GM23338 (cell line): ENCODE measurements around the gene GCDH. TPM values are rescaled to one million over a fixed set of nuclear protein-coding genes. Genes with fewer than 3 reads are reported as not detected.

ENCODE experiments used
- ATAC-seq: fragments of 200-7000 bp; cut with Tn5 transposase; 3 replicates; pipeline ENCODE4 v1.9.1; 2020
- DNase-seq: peaks from one replicate; pipeline ENCODE4 v3.0.0-alpha.2; 2015; ENCODE audit warnings: low spot score
- H2AFZ ChIP-seq: fragments of 200-600 bp; sonication (generic); 2 replicates; pipeline ENCODE4 v1.8.0; 2016; ENCODE audit warnings: antibody characterized with exemption, mild to moderate bottlenecking, moderate library complexity
- H3F3A ChIP-seq: fragments of 200-600 bp; sonication (generic); replicated peaks from 2 replicates; pipeline ENCODE4 v1.8.0; 2017; ENCODE audit warnings: antibody characterized with exemption, mixed run types, low read depth
- H3K27ac ChIP-seq: fragments of 200-600 bp; sonication (generic); 2 replicates; pipeline ENCODE4 v1.6.1; 2016; ENCODE audit warnings: low read depth
- H3K27me3 ChIP-seq: fragments of 200-600 bp; sonication (generic); 2 replicates; pipeline ENCODE4 v1.8.0; 2016; ENCODE audit warnings: mild to moderate bottlenecking, mixed run types, moderate library complexity; ENCODE audit not compliant: insufficient read depth
- H3K36me3 ChIP-seq: fragments of 200-600 bp; sonication (generic); 2 replicates; pipeline ENCODE4 v1.8.0; 2016; ENCODE audit warnings: mild to moderate bottlenecking; ENCODE audit not compliant: insufficient read depth
- H3K4me1 ChIP-seq: fragments of 200-600 bp; sonication (generic); 2 replicates; pipeline ENCODE4 v1.8.0; 2016; ENCODE audit warnings: mild to moderate bottlenecking, moderate library complexity; ENCODE audit not compliant: insufficient read depth
- H3K4me2 ChIP-seq: fragments of 200-600 bp; sonication (generic); 2 replicates; pipeline ENCODE4 v1.7.1; 2017; ENCODE audit warnings: mixed run types
- H3K4me3 ChIP-seq: fragments of 200-600 bp; sonication (generic); 2 replicates; pipeline ENCODE4 v1.6.1; 2016; ENCODE audit warnings: mixed run types
- H3K79me2 ChIP-seq: fragments of 200-600 bp; sonication (generic); replicated peaks from 2 replicates; pipeline ENCODE4 v1.8.0; 2017; ENCODE audit warnings: mild to moderate bottlenecking; ENCODE audit not compliant: insufficient read depth
- H3K9me2 ChIP-seq: fragments of 200-600 bp; sonication (generic); 2 replicates; pipeline ENCODE4 v1.8.0; 2017; ENCODE audit not compliant: insufficient read depth
- H4K20me1 ChIP-seq: fragments of 200-600 bp; sonication (generic); replicated peaks from 2 replicates; pipeline ENCODE4 v1.8.0; 2017; ENCODE audit warnings: mild to moderate bottlenecking; ENCODE audit not compliant: insufficient read depth
- H3K27ac Mint-ChIP-seq: 2 replicates; pipeline ENCODE4 v1.8.0; 2020; ENCODE audit warnings: inconsistent platforms, mild to moderate bottlenecking, moderate library complexity, mixed read lengths
- H3K27me3 Mint-ChIP-seq: 3 replicates; pipeline ENCODE4 v1.8.0; 2022; ENCODE audit warnings: low read depth, mild to moderate bottlenecking, moderate library complexity, mixed read lengths, inconsistent platforms; ENCODE audit not compliant: insufficient read depth, poor library complexity
- H3K36me3 Mint-ChIP-seq: 3 replicates; pipeline ENCODE4 v1.8.0; 2021; ENCODE audit warnings: low read depth, mild to moderate bottlenecking, inconsistent platforms, moderate library complexity, mixed read lengths
- H3K4me1 Mint-ChIP-seq: 3 replicates; pipeline ENCODE4 v1.8.0; 2020; ENCODE audit warnings: mild to moderate bottlenecking, inconsistent platforms, mixed read lengths
- H3K4me3 Mint-ChIP-seq: 3 replicates; pipeline ENCODE4 v1.8.0; 2021; ENCODE audit warnings: moderate library complexity, mild to moderate bottlenecking, inconsistent platforms, mixed read lengths
- H3K9me3 Mint-ChIP-seq: 3 replicates; pipeline ENCODE4 v1.8.0; 2020; ENCODE audit warnings: moderate library complexity, mild to moderate bottlenecking, inconsistent platforms, mixed read lengths
- CREB1 ChIP-seq: fragments of 250-450 bp; sonication (Bioruptor Pico); IDR thresholded peaks from 2 replicates; pipeline ENCODE4 v1.5.0; 2020; ENCODE audit warnings: low read depth, mild to moderate bottlenecking, moderate library complexity
- EZH2 ChIP-seq: fragments of 200-600 bp; sonication (generic); IDR thresholded peaks from one replicate; pipeline ENCODE4 v1.8.0; 2017; ENCODE audit warnings: antibody characterized with exemption, mild to moderate bottlenecking, low read depth; ENCODE audit not compliant: unreplicated experiment
- EZH2phosphoT487 ChIP-seq: fragments of 200-600 bp; sonication (generic); IDR thresholded peaks from one replicate; pipeline ENCODE4 v1.8.1; 2018; ENCODE audit warnings: antibody characterized with exemption; ENCODE audit not compliant: unreplicated experiment
- JUNB ChIP-seq: IDR thresholded peaks from one replicate; pipeline ENCODE4 v1.6.1; 2016; ENCODE audit warnings: antibody characterized with exemption; ENCODE audit not compliant: unreplicated experiment
- NANOG ChIP-seq: IDR thresholded peaks from 2 replicates; pipeline ENCODE4 v1.6.1; 2016; ENCODE audit warnings: antibody characterized with exemption, borderline replicate concordance
- POLR2AphosphoS5 ChIP-seq: IDR thresholded peaks from 2 replicates; pipeline ENCODE4 v1.6.1; 2016; ENCODE audit warnings: antibody characterized with exemption, low read depth
- STAT1 ChIP-seq: IDR thresholded peaks from one replicate; pipeline ENCODE4 v1.6.1; 2016; ENCODE audit warnings: antibody characterized with exemption; ENCODE audit not compliant: unreplicated experiment
- ZNF114 ChIP-seq: fragments of 250-450 bp; sonication (Bioruptor Pico); IDR thresholded peaks from 2 replicates; pipeline ENCODE4 v1.5.0; 2020; ENCODE audit warnings: mild to moderate bottlenecking, moderate library complexity
- ZNF331 ChIP-seq: fragments of 250-450 bp; sonication (Bioruptor Pico); IDR thresholded peaks from 2 replicates; pipeline ENCODE4 v1.5.0; 2020; ENCODE audit warnings: low read depth, mild to moderate bottlenecking, moderate library complexity
- polyA plus RNA-seq: library from polyadenylated mRNA; unstranded; fragments of >200 nt; fragmentation: Nextera tagmentation; extraction: Ambion mirVana; gene quantifications from 2 replicates; pipeline ENCODE4 v1.2.1, GENCODE V29; 2016
- total RNA-seq: library from RNA; depleted of rRNA; stranded (reverse); fragments of >200 nt; shearing (Covaris generic); gene quantifications from 2 replicates; pipeline ENCODE4 v1.2.3, GENCODE V29; 2014
- TF ChIP-seq, protein P1 (sequence below): IDR thresholded peaks from 2 replicates; pipeline ENCODE4 v1.6.1; 2016; ENCODE audit warnings: antibody characterized with exemption
- TF ChIP-seq, protein P2 (sequence below): IDR thresholded peaks from one replicate; pipeline ENCODE4 v1.6.1; 2018; ENCODE audit warnings: antibody characterized with exemption; ENCODE audit not compliant: unreplicated experiment
- TF ChIP-seq, protein P3 (sequence below), 2 experiments: fragments of 200-600 bp in 1 of 2; sonication (generic) in 1 of 2; conservative IDR thresholded peaks; 2 replicates each; pipeline versions ENCODE4 v1.5.1 to v1.6.1; 2016 to 2017; ENCODE audit warnings: antibody characterized with exemption in 2 of 2, low read depth in 2 of 2, mild to moderate bottlenecking in 2 of 2, moderate library complexity in 1 of 2
- TF ChIP-seq, protein P4 (sequence below): fragments of 250-450 bp; sonication (Bioruptor Pico); IDR thresholded peaks from 2 replicates; pipeline ENCODE4 v1.5.0; 2020; ENCODE audit warnings: mild to moderate bottlenecking, moderate library complexity

GCDH gene
- total and polyA plus RNA-seq, 2 experiments from 2014 or later = 54.1 to 99.8 TPM

DNA sequence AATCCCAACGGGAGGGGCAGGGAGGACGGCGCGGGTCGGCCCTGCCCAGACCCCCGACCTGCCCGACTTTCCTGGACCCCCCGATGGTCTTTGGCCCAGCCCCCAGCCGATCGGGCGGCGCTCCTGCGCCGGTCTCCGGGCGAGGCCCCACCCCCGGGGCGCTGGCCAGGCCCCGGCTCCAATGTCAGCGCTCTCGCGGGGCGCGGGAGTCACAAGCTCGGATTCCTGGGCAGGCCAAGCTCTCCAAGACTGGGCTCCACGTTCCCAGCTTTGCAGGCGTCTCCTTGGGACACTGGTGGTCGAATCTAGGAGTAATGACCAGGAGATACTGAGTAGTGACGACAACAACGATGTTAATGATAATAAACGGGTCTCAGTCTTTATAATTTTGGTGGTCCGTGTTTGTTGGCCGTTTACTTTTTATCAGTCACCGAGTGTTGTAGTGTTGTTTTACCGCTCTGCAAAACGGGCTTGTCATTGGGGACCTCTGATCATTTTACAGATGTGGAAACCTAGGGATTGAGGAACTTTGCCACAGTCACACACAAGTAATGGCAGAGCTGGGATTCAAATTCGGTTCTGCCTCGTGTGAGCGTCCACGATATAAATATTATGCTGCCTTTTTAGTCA, 55.2 kb downstream of the GCDH start:
- no peaks in the 10 kb centered on the region for H3K27me3 ChIP-seq
- H3K4me1 ChIP-seq = peaks cover 14% of the 10 kb centered on the region
- H3K4me3 Mint-ChIP-seq = peak overlapping the region; percentile 95
- no peak; the same call in 1 of the 2 replicates for TF ChIP-seq POLR2AphosphoS5
- TF ChIP-seq, protein P1, sequence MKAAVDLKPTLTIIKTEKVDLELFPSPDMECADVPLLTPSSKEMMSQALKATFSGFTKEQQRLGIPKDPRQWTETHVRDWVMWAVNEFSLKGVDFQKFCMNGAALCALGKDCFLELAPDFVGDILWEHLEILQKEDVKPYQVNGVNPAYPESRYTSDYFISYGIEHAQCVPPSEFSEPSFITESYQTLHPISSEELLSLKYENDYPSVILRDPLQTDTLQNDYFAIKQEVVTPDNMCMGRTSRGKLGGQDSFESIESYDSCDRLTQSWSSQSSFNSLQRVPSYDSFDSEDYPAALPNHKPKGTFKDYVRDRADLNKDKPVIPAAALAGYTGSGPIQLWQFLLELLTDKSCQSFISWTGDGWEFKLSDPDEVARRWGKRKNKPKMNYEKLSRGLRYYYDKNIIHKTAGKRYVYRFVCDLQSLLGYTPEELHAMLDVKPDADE = no peak
- TF ChIP-seq STAT1 = no peak
- TF ChIP-seq ZNF114 (CRISPR knock-in tag) = no peak
- TF ChIP-seq EZH2 = no peak
- TF ChIP-seq JUNB = no peak
- TF ChIP-seq EZH2phosphoT487 = no peak
- no peak for TF ChIP-seq ZNF331 (CRISPR knock-in tag)
- TF ChIP-seq, protein P2, sequence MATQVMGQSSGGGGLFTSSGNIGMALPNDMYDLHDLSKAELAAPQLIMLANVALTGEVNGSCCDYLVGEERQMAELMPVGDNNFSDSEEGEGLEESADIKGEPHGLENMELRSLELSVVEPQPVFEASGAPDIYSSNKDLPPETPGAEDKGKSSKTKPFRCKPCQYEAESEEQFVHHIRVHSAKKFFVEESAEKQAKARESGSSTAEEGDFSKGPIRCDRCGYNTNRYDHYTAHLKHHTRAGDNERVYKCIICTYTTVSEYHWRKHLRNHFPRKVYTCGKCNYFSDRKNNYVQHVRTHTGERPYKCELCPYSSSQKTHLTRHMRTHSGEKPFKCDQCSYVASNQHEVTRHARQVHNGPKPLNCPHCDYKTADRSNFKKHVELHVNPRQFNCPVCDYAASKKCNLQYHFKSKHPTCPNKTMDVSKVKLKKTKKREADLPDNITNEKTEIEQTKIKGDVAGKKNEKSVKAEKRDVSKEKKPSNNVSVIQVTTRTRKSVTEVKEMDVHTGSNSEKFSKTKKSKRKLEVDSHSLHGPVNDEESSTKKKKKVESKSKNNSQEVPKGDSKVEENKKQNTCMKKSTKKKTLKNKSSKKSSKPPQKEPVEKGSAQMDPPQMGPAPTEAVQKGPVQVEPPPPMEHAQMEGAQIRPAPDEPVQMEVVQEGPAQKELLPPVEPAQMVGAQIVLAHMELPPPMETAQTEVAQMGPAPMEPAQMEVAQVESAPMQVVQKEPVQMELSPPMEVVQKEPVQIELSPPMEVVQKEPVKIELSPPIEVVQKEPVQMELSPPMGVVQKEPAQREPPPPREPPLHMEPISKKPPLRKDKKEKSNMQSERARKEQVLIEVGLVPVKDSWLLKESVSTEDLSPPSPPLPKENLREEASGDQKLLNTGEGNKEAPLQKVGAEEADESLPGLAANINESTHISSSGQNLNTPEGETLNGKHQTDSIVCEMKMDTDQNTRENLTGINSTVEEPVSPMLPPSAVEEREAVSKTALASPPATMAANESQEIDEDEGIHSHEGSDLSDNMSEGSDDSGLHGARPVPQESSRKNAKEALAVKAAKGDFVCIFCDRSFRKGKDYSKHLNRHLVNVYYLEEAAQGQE = no peak
- TF ChIP-seq, protein P3, sequence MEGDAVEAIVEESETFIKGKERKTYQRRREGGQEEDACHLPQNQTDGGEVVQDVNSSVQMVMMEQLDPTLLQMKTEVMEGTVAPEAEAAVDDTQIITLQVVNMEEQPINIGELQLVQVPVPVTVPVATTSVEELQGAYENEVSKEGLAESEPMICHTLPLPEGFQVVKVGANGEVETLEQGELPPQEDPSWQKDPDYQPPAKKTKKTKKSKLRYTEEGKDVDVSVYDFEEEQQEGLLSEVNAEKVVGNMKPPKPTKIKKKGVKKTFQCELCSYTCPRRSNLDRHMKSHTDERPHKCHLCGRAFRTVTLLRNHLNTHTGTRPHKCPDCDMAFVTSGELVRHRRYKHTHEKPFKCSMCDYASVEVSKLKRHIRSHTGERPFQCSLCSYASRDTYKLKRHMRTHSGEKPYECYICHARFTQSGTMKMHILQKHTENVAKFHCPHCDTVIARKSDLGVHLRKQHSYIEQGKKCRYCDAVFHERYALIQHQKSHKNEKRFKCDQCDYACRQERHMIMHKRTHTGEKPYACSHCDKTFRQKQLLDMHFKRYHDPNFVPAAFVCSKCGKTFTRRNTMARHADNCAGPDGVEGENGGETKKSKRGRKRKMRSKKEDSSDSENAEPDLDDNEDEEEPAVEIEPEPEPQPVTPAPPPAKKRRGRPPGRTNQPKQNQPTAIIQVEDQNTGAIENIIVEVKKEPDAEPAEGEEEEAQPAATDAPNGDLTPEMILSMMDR (conservative IDR thresholded peaks at IDR 0.05; ENCODE audit: low read depth in 2 of 2) = no peak
- TF ChIP-seq, protein P4, sequence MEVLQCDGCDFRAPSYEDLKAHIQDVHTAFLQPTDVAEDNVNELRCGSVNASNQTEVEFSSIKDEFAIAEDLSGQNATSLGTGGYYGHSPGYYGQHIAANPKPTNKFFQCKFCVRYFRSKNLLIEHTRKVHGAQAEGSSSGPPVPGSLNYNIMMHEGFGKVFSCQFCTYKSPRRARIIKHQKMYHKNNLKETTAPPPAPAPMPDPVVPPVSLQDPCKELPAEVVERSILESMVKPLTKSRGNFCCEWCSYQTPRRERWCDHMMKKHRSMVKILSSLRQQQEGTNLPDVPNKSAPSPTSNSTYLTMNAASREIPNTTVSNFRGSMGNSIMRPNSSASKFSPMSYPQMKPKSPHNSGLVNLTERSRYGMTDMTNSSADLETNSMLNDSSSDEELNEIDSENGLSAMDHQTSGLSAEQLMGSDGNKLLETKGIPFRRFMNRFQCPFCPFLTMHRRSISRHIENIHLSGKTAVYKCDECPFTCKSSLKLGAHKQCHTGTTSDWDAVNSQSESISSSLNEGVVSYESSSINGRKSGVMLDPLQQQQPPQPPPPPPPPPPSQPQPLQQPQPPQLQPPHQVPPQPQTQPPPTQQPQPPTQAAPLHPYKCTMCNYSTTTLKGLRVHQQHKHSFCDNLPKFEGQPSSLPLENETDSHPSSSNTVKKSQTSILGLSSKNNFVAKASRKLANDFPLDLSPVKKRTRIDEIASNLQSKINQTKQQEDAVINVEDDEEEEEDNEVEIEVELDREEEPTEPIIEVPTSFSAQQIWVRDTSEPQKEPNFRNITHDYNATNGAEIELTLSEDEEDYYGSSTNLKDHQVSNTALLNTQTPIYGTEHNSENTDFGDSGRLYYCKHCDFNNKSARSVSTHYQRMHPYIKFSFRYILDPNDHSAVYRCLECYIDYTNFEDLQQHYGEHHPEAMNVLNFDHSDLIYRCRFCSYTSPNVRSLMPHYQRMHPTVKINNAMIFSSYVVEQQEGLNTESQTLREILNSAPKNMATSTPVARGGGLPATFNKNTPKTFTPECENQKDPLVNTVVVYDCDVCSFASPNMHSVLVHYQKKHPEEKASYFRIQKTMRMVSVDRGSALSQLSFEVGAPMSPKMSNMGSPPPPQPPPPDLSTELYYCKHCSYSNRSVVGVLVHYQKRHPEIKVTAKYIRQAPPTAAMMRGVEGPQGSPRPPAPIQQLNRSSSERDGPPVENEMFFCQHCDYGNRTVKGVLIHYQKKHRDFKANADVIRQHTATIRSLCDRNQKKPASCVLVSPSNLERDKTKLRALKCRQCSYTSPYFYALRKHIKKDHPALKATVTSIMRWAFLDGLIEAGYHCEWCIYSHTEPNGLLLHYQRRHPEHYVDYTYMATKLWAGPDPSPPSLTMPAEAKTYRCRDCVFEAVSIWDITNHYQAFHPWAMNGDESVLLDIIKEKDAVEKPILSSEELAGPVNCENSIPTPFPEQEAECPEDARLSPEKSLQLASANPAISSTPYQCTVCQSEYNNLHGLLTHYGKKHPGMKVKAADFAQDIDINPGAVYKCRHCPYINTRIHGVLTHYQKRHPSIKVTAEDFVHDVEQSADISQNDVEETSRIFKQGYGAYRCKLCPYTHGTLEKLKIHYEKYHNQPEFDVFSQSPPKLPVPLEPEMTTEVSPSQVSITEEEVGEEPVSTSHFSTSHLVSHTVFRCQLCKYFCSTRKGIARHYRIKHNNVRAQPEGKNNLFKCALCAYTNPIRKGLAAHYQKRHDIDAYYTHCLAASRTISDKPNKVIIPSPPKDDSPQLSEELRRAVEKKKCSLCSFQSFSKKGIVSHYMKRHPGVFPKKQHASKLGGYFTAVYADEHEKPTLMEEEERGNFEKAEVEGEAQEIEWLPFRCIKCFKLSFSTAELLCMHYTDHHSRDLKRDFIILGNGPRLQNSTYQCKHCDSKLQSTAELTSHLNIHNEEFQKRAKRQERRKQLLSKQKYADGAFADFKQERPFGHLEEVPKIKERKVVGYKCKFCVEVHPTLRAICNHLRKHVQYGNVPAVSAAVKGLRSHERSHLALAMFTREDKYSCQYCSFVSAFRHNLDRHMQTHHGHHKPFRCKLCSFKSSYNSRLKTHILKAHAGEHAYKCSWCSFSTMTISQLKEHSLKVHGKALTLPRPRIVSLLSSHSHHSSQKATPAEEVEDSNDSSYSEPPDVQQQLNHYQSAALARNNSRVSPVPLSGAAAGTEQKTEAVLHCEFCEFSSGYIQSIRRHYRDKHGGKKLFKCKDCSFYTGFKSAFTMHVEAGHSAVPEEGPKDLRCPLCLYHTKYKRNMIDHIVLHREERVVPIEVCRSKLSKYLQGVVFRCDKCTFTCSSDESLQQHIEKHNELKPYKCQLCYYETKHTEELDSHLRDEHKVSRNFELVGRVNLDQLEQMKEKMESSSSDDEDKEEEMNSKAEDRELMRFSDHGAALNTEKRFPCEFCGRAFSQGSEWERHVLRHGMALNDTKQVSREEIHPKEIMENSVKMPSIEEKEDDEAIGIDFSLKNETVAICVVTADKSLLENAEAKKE (CRISPR knock-in tag) = no peak
- TF ChIP-seq NANOG = no peak
- no peak for TF ChIP-seq CREB1 (CRISPR knock-in tag)
- DNase-seq = peak; percentile 95
- no peaks in the 10 kb centered on the region; the same call in 1 of the 3 replicates for H3K9me3 Mint-ChIP-seq
- peaks cover 23% of the 10 kb centered on the region for H3K79me2 ChIP-seq
- H3K4me3 ChIP-seq = peak overlapping the region; percentile 77
- H3F3A ChIP-seq = peaks cover 47% of the 10 kb centered on the region
- H3K27ac Mint-ChIP-seq = peak overlapping the region; percentile 99
- peaks cover 20% of the 10 kb centered on the region for H4K20me1 ChIP-seq
- no peak overlapping the region for H2AFZ ChIP-seq
- peak overlapping the region; percentile 82 for H3K4me2 ChIP-seq
- ATAC-seq = peak; percentile 87
- peaks cover 11% of the 10 kb centered on the region for H3K4me1 Mint-ChIP-seq
- H3K9me2 ChIP-seq = no peaks in the 10 kb centered on the region
- peaks cover 88% of the 10 kb centered on the region for H3K36me3 Mint-ChIP-seq
- H3K36me3 ChIP-seq = peaks cover 47% of the 10 kb centered on the region
- H3K27me3 Mint-ChIP-seq = peaks cover 28% of the 10 kb centered on the region
- peak overlapping the region; percentile 98 for H3K27ac ChIP-seq
